ENCODE measurements around the gene RGS7. TPM values are rescaled to one million over a fixed set of nuclear protein-coding genes. Genes with fewer than 3 reads are reported as not detected.

RGS7 gene
- total RNA-seq, 4 donors from 2014 or later, result not detected

GRCh38 chr1:240768979-240769378, 588.0 kb downstream of the RGS7 start:
- TF ChIP-seq CTCF (IDR thresholded peaks at IDR 0.05; ENCODE audit: low read depth), result no peak

GRCh38 chr1:240766831-240767230, 590.2 kb downstream of the RGS7 start:
- no peak for TF ChIP-seq CTCF (IDR thresholded peaks at IDR 0.05; ENCODE audit: low read depth)

- TF ChIP-seq CTCF (IDR thresholded peaks at IDR 0.05; ENCODE audit: low read depth), result no peak
These were observed 591.2 kb downstream of the RGS7 start for GRCh38 chr1:240765732-240766363.

- no peak for TF ChIP-seq CTCF (IDR thresholded peaks at IDR 0.05; ENCODE audit: low read depth)
These were observed 593.2 kb downstream of the RGS7 start for GRCh38 chr1:240763771-240764170.

GRCh38 chr1:240758296-240758695, 598.7 kb downstream of the RGS7 start:
- TF ChIP-seq CTCF (IDR thresholded peaks at IDR 0.05; ENCODE audit: low read depth), result no peak

GRCh38 chr1:240747907-240748306, 609.1 kb downstream of the RGS7 start:
- TF ChIP-seq CTCF (IDR thresholded peaks at IDR 0.05; ENCODE audit: low read depth), result no peak

- TF ChIP-seq CTCF (IDR thresholded peaks at IDR 0.05; ENCODE audit: low read depth), result no peak
These were observed 613.3 kb downstream of the RGS7 start for GRCh38 chr1:240743705-240744104.
